Hepatocyte (in vitro differentiated cells): ENCODE measurements around the gene PTPRN2.
"Not testable (repeated sequence)": the region's sequence is repeated elsewhere in the genome, so short reads cannot be mapped to it uniquely, and the experiment has no call there.

ENCODE experiments used
- CTCF ChIP-seq: fragments of 200-600 bp; sonication (generic); IDR thresholded peaks from 2 replicates; pipeline ENCODE4 v1.5.1; 2016; ENCODE audit warnings: antibody characterized with exemption, mild to moderate bottlenecking; ENCODE audit not compliant: poor library complexity
- EZH2phosphoT487 ChIP-seq: fragments of 200-600 bp; sonication (generic); IDR thresholded peaks from one replicate; pipeline ENCODE4 v1.6.1; 2018; ENCODE audit warnings: antibody characterized with exemption, mild to moderate bottlenecking, low read depth, moderate library complexity; ENCODE audit not compliant: unreplicated experiment, severe bottlenecking

GRCh38 chr7:158151273-158151672, 436.4 kb downstream of the PTPRN2 start:
- not testable (repeated sequence) for TF ChIP-seq CTCF, EZH2phosphoT487
